Measurements from ENCODE around the gene GSC2. TPM values are rescaled to one million over a fixed set of nuclear protein-coding genes. Genes with fewer than 3 reads are reported as not detected.

GSC2 gene
- polyA plus RNA-seq, 3 donors = not detected

DNA sequence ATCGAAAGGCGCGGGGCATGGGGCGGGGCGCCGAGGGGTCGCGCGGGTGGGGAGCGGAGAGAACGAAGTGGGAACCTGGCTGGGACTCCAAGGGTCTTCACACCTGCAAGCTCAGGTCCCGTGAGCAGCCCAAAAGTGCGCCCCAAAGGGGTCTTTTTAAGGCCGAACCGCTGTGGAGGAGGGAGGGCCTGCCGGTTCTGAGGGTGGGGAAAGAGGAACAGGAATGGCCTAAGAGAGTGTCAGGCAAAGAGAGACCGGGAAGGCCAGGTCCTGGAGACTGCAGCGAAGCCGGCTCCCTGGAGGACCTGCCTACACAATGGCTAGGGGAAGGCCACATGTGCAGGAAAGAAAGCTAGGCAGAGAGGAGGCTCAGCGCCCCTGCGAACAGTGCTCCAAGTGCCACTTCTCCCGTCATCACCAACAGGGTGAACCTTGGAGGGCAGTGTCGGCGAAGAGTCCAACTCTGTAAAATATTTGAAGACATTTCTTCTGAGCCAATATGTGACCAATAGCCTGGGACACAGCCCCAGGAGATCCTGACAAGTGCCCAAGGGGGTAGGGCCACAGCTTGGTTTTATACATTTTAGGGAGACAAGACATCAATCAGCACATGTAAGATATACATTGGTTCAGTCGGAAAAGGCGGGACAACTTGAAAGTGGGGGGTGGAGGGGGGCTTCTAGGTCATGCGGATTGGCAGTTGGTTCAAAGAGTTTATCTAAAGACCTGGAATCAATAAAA, 27.2 kb downstream of the GSC2 start:
- peaks cover 0 to 11% of the 10 kb centered on the region in 2 donors for H3K36me3 ChIP-seq (replicated peaks in 1 of 2; ENCODE audit: control insufficient read depth in 1 of 2, insufficient read depth in 2 of 2, low read length in 2 of 2)
- peaks cover 35% of the 10 kb centered on the region for H4K20me1 ChIP-seq (ENCODE audit: insufficient read depth, low read length)
- H3K9me3 ChIP-seq (replicated peaks in 1 of 2; ENCODE audit: control insufficient read depth in 1 of 2, insufficient read depth in 1 of 2, low read length in 2 of 2) = no peaks in the 10 kb centered on the region
- peaks cover 0 to 3% (median 0%) of the 10 kb centered on the region in 7 donors for H3K9me3 Mint-ChIP-seq
- peaks cover 2 to 25% of the 10 kb centered on the region in 2 donors for H3K36me3 Mint-ChIP-seq
- peak overlapping the region; percentile 85 to 92 for H3K4me3 Mint-ChIP-seq
- TF ChIP-seq, protein P1, sequence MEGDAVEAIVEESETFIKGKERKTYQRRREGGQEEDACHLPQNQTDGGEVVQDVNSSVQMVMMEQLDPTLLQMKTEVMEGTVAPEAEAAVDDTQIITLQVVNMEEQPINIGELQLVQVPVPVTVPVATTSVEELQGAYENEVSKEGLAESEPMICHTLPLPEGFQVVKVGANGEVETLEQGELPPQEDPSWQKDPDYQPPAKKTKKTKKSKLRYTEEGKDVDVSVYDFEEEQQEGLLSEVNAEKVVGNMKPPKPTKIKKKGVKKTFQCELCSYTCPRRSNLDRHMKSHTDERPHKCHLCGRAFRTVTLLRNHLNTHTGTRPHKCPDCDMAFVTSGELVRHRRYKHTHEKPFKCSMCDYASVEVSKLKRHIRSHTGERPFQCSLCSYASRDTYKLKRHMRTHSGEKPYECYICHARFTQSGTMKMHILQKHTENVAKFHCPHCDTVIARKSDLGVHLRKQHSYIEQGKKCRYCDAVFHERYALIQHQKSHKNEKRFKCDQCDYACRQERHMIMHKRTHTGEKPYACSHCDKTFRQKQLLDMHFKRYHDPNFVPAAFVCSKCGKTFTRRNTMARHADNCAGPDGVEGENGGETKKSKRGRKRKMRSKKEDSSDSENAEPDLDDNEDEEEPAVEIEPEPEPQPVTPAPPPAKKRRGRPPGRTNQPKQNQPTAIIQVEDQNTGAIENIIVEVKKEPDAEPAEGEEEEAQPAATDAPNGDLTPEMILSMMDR (IDR thresholded peaks at IDR 0.05) = no peak
- H3K27ac ChIP-seq (ENCODE audit: low read depth in 1 of 2, low read length in 2 of 2) = peak overlapping the region; percentile 14 to 74
- H3K79me2 ChIP-seq (ENCODE audit: insufficient read depth, low read length) = peaks cover 43% of the 10 kb centered on the region
- H3K4me3 ChIP-seq (replicated peaks in 1 of 3; ENCODE audit: low read depth in 2 of 3, low read length in 3 of 3) = peak overlapping the region; percentile 43 to 91 (median 67)
- H3K27ac Mint-ChIP-seq = peak overlapping the region; percentile 76 to 97 (median 89)
- peak overlapping the region; percentile 93 for H2AFZ ChIP-seq (ENCODE audit: insufficient read depth, low read depth, low read length, poor library complexity, severe bottlenecking)
- intact Hi-C loops (cut with micrococcal nuclease) = loop anchor here (1.0 to 5.0 kb wide), 5 partner anchors 14 to 170 kb away; partner anchors contain the start of genes CLTCL1 (in 1 of the 2) and ESS2 (in 1 of the 2)
- 14% methylated on average over 22 of the region's 27 CpGs for WGBS (ENCODE audit: insufficient coverage)
- H3K27me3 ChIP-seq (ENCODE audit: control insufficient read depth in 2 of 2, insufficient read depth in 2 of 2, low read length in 2 of 2) = no peaks in the 10 kb centered on the region
- peaks cover 40 to 44% of the 10 kb centered on the region in 2 donors for H3K4me1 ChIP-seq (ENCODE audit: control insufficient read depth in 1 of 2, insufficient read depth in 2 of 2, low read length in 2 of 2)
- H3K4me2 ChIP-seq (replicated peaks; ENCODE audit: extremely low read depth, low read length, poor library complexity, severe bottlenecking) = peak overlapping the region; percentile 92
- H3K27me3 Mint-ChIP-seq (ENCODE audit: low read depth in 3 of 3) = peaks cover 1 to 7% (median 5%) of the 10 kb centered on the region in 3 donors
- H3K4me1 Mint-ChIP-seq = peaks cover 43% of the 10 kb centered on the region
- peak in 2 of 3 donors; percentile 17 to 45 for DNase-seq
- H3K9ac ChIP-seq (ENCODE audit: insufficient read depth, low read length, poor library complexity, severe bottlenecking) = peak overlapping the region; percentile 89

DNA sequence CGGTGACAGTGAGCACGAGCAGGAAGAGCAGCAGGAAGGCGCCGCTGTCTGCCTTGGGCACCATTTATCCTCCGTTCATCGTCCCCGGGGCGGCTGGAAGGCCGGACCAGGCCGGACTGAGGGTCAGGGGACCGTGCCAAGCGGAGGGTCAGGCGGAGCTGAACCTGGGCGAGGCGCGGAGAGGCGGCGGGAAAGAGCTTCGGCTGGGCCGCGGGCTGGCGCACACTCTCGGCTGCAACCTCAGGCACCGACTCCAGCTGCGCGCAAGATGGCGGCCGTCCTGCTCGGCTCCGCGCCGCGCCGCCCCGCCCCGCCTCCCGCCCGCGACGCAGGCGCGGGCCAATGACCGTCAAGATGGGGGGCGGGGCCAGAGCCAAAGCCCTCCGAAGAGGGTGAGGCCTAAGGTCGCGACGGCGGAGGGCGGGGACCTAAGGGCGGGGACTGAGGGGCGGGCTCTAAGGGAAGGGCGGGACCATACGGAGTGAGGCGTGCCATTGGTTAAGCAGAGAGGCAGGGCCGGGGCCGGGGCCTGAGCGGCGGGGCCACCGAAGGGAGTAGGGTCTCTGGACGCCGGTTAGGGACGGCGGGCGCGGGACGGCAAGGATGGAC, 27.8 kb downstream of the GSC2 start, which contains the start of gene DGCR2:
DGCR2 (minus strand) TSS at position 270 of the 609 bp plus-strand sequence; CDS start at position 64, 206 bp downstream.
- WGBS (ENCODE audit: insufficient coverage) = under 1% methylated on average over 65 of the region's 67 CpGs
- Histone ChIP-seq H3K9ac (ENCODE audit: insufficient read depth, low read length, poor library complexity, severe bottlenecking) (peak within 1 kb of the TSS; percentile 89), H2AFZ (ENCODE audit: insufficient read depth, low read depth, low read length, poor library complexity, severe bottlenecking) (peak within 1 kb of the TSS; percentile 93), H3K27ac (ENCODE audit: low read depth in 1 of 2, low read length in 2 of 2) (peak within 1 kb of the TSS; percentile 61 to 88), H3K4me3 (replicated peaks in 1 of 3; ENCODE audit: low read depth in 2 of 3, low read length in 3 of 3) (peak within 1 kb of the TSS; percentile 67 to 93 (median 91)), H3K9me3 (replicated peaks in 1 of 2; ENCODE audit: control insufficient read depth in 1 of 2, insufficient read depth in 1 of 2, low read length in 2 of 2) (no peaks in the 10 kb centered on the region), H3K36me3 (replicated peaks in 1 of 2; ENCODE audit: control insufficient read depth in 1 of 2, insufficient read depth in 2 of 2, low read length in 2 of 2) (peaks cover 0 to 14% of the 10 kb centered on the region in 2 donors), H3K79me2 (ENCODE audit: insufficient read depth, low read length) (peaks cover 50% of the 10 kb centered on the region), H3K4me2 (replicated peaks; ENCODE audit: extremely low read depth, low read length, poor library complexity, severe bottlenecking) (peak within 1 kb of the TSS; percentile 92), H4K20me1 (ENCODE audit: insufficient read depth, low read length) (peaks cover 42% of the 10 kb centered on the region), H3K27me3 (ENCODE audit: control insufficient read depth in 2 of 2, insufficient read depth in 2 of 2, low read length in 2 of 2) (no peaks in the 10 kb centered on the region), H3K4me1 (ENCODE audit: control insufficient read depth in 1 of 2, insufficient read depth in 2 of 2, low read length in 2 of 2) (peaks cover 46 to 50% of the 10 kb centered on the region in 2 donors)
- intact Hi-C loops (cut with micrococcal nuclease) = loop anchor here (1.0 to 5.0 kb wide), 5 partner anchors 13 to 171 kb away; partner anchors contain the start of genes CLTCL1 (in 1 of the 2) and ESS2 (in 1 of the 2)
- Mint-ChIP-seq H3K9me3 (peaks cover 0 to 3% (median 0%) of the 10 kb centered on the region in 7 donors), H3K4me1 (peaks cover 50% of the 10 kb centered on the region), H3K36me3 (peaks cover 6 to 31% of the 10 kb centered on the region in 2 donors), H3K4me3 (peak within 1 kb of the TSS; percentile 90 to 95), H3K27me3 (ENCODE audit: low read depth in 3 of 3) (peaks cover 1 to 7% (median 5%) of the 10 kb centered on the region in 3 donors), H3K27ac (peak within 1 kb of the TSS; percentile 76 to 97 (median 92))
- TF ChIP-seq, protein P1 (IDR thresholded peaks at IDR 0.05) = no peak
- peak; percentile 95 to 96 (median 96) for DNase-seq
